Measurements from ENCODE around the gene SNX3.

DNA sequence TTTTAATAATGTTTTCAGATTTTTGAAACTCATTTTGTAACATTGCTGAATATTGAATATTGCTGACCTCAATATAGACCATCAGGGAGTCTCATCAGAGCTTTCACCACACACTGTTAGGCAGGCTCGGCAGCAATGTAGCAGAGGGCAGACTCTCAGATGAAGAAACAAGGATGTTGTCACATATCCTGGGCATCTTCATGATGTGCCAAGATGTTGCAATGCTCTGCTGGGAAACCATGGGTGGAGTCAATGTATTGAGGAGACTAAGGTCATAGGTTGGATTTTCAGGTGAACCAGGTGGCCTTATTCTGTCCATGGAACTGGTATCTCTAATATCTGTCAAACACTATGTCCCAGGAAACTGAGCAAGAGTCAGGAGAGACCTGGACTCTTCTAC is 67.7 kb downstream of the SNX3 start:
- TF ChIP-seq CTCF (IDR thresholded peaks at IDR 0.05) (no peak), POLR2A (IDR thresholded peaks at IDR 0.05) (no peak), EP300 (IDR thresholded peaks at IDR 0.05) (no peak)

Measured in suprapubic skin (tissue), 3 donors.